SU-DHL-6 (cell line): ENCODE data around the gene ARL13B.

Experiments used
- CTCF ChIP-seq: fragments of 200-600 bp; sonication (generic); IDR thresholded peaks from one replicate; pipeline ENCODE4 v1.5.1; 2017; ENCODE audit warnings: antibody characterized with exemption, mild to moderate bottlenecking, low read length, moderate library complexity; ENCODE audit not compliant: insufficient read depth, poor library complexity, severe bottlenecking
- EZH2phosphoT487 ChIP-seq: fragments of 200-600 bp; sonication (generic), shearing (Covaris generic); conservative IDR thresholded peaks from 2 replicates; pipeline ENCODE4 v1.6.1; 2018; ENCODE audit warnings: mild to moderate bottlenecking, antibody characterized with exemption, low read length, moderate library complexity, mixed read lengths

- no peak for TF ChIP-seq CTCF
- no peak for TF ChIP-seq EZH2phosphoT487
Observed at GRCh38 chr3:94064243-94064860, 84.4 kb downstream of the ARL13B start.
